Measurements from ENCODE around the gene HOXB3. TPM values are rescaled to one million over a fixed set of nuclear protein-coding genes. Genes with fewer than 3 reads are reported as not detected.

HOXB3 gene
- total RNA-seq, 1 experiment from 2014 or later, result 6.0 TPM

DNA sequence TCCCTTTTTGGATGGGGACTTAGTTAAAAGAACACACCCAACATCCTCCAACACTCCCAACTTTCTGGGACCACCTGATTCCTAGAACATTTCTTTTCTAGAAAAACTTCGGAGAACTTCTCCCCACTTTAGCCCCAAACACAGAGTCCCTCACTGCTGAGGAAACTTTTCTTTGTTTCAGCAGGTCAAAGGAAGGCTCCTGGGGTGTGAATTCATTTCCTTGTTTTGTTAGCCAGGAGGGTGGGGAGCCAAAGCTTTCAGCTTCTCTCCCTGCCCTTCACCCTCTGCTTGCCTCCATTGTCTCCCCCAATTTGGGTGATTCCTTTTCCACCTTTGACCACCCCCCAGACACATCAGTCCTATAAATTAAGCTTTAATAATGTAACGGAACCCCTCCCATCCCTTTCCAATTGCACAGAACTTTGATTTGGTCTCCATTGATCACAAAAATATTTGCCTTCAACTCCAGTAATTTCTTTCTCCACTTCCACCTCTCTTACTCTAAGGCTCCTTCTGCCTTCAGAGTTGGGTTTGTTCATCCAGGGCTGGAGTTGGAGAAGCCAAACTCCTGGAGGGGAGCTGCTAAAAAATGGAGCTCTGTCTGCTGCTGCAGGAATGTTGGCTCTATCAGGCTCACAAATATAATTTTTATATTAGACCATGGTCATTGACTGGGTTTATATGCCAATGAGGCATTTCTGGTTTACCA lies 22.2 kb downstream of the HOXB3 start:
- H2AFZ ChIP-seq (ENCODE audit: low read length), result no peak overlapping the region
- H3K4me1 ChIP-seq (ENCODE audit: insufficient read depth, low read length), result no peaks in the 10 kb centered on the region
- no peaks in the 10 kb centered on the region for H4K20me1 ChIP-seq (ENCODE audit: low read length)
- no peaks in the 10 kb centered on the region for H3F3A ChIP-seq (ENCODE audit: low read length, unreplicated experiment)
- H3K4me2 ChIP-seq (ENCODE audit: low read length), result no peak overlapping the region
- no TSS peak for BruUV-seq (replicated peaks)
- no peaks in the 10 kb centered on the region for H3K36me3 ChIP-seq (ENCODE audit: low read depth, low read length)
- H3K4me3 ChIP-seq (ENCODE audit: low read length), result no peak overlapping the region
- ChIA-PET CTCF (no interaction called here), POLR2A (ENCODE audit: unreplicated experiment) (no interaction called here)
- no peaks in the 10 kb centered on the region for H3K9me2 ChIP-seq (replicated peaks; ENCODE audit: low read length)
- TF ChIP-seq EZH2phosphoT487 (IDR thresholded peaks at IDR 0.05; ENCODE audit: borderline replicate concordance, low read length) (no peak), EZH2 (IDR thresholded peaks at IDR 0.05; ENCODE audit: low read length, unreplicated experiment) (no peak)
- TF ChIP-seq, protein P1, sequence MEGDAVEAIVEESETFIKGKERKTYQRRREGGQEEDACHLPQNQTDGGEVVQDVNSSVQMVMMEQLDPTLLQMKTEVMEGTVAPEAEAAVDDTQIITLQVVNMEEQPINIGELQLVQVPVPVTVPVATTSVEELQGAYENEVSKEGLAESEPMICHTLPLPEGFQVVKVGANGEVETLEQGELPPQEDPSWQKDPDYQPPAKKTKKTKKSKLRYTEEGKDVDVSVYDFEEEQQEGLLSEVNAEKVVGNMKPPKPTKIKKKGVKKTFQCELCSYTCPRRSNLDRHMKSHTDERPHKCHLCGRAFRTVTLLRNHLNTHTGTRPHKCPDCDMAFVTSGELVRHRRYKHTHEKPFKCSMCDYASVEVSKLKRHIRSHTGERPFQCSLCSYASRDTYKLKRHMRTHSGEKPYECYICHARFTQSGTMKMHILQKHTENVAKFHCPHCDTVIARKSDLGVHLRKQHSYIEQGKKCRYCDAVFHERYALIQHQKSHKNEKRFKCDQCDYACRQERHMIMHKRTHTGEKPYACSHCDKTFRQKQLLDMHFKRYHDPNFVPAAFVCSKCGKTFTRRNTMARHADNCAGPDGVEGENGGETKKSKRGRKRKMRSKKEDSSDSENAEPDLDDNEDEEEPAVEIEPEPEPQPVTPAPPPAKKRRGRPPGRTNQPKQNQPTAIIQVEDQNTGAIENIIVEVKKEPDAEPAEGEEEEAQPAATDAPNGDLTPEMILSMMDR (conservative IDR thresholded peaks at IDR 0.05; ENCODE audit: low read depth, low read length), result no peak
- no peak for ATAC-seq
- no peak for DNase-seq
- no peak overlapping the region for H3K27ac ChIP-seq (ENCODE audit: low read length)
- H3K79me2 ChIP-seq (ENCODE audit: low read length), result no peaks in the 10 kb centered on the region
- H3K9ac ChIP-seq (ENCODE audit: low read length), result no peak overlapping the region
- no peaks in the 10 kb centered on the region for H3K27me3 ChIP-seq (ENCODE audit: low read length)
- no peaks in the 10 kb centered on the region for H3K9me3 ChIP-seq (ENCODE audit: low read length)
- intact Hi-C loops (cut with micrococcal nuclease), result no loop called here

GRCh38 chr17:48567209-48567608 lies 22.8 kb downstream of the HOXB3 start:
- no TSS peak for BruUV-seq (replicated peaks)
- Histone ChIP-seq H3K27ac (ENCODE audit: low read length) (no peak overlapping the region), H3K36me3 (ENCODE audit: low read depth, low read length) (no peaks in the 10 kb centered on the region), H3K4me3 (ENCODE audit: low read length) (no peak overlapping the region), H3K9ac (ENCODE audit: low read length) (no peak overlapping the region), H3K9me2 (replicated peaks; ENCODE audit: low read length) (no peaks in the 10 kb centered on the region), H3F3A (ENCODE audit: low read length, unreplicated experiment) (no peaks in the 10 kb centered on the region), H3K27me3 (ENCODE audit: low read length) (no peaks in the 10 kb centered on the region), H3K4me2 (ENCODE audit: low read length) (no peak overlapping the region), H3K79me2 (ENCODE audit: low read length) (no peaks in the 10 kb centered on the region), H3K4me1 (ENCODE audit: insufficient read depth, low read length) (no peaks in the 10 kb centered on the region), H3K9me3 (ENCODE audit: low read length) (no peaks in the 10 kb centered on the region), H2AFZ (ENCODE audit: low read length) (no peak overlapping the region), H4K20me1 (ENCODE audit: low read length) (no peaks in the 10 kb centered on the region)
- DNase-seq, result no peak
- intact Hi-C loops (cut with micrococcal nuclease), result no loop called here
- ChIA-PET CTCF (no interaction called here), POLR2A (ENCODE audit: unreplicated experiment) (interaction anchor here (0.6 kb wide), 1 partner anchor 10 kb away, joined by 4 read pairs; no protein-coding TSS in a partner anchor)
- TF ChIP-seq EZH2 (IDR thresholded peaks at IDR 0.05; ENCODE audit: low read length, unreplicated experiment) (no peak), EZH2phosphoT487 (IDR thresholded peaks at IDR 0.05; ENCODE audit: borderline replicate concordance, low read length) (no peak)
- TF ChIP-seq, protein P1 (conservative IDR thresholded peaks at IDR 0.05; ENCODE audit: low read depth, low read length), result no peak
- no peak for ATAC-seq

GRCh38 chr17:48566717-48567116 lies 23.3 kb downstream of the HOXB3 start:
- Histone ChIP-seq H3K27me3 (ENCODE audit: low read length) (no peaks in the 10 kb centered on the region), H4K20me1 (ENCODE audit: low read length) (no peaks in the 10 kb centered on the region), H3K4me2 (ENCODE audit: low read length) (no peak overlapping the region), H2AFZ (ENCODE audit: low read length) (no peak overlapping the region), H3F3A (ENCODE audit: low read length, unreplicated experiment) (no peaks in the 10 kb centered on the region), H3K9me2 (replicated peaks; ENCODE audit: low read length) (no peaks in the 10 kb centered on the region), H3K27ac (ENCODE audit: low read length) (no peak overlapping the region), H3K9me3 (ENCODE audit: low read length) (no peaks in the 10 kb centered on the region), H3K36me3 (ENCODE audit: low read depth, low read length) (no peaks in the 10 kb centered on the region), H3K4me1 (ENCODE audit: insufficient read depth, low read length) (no peaks in the 10 kb centered on the region), H3K9ac (ENCODE audit: low read length) (no peak overlapping the region), H3K4me3 (ENCODE audit: low read length) (no peak overlapping the region), H3K79me2 (ENCODE audit: low read length) (no peaks in the 10 kb centered on the region)
- ChIA-PET CTCF (interaction anchor here (0.6 kb wide), 1 partner anchor 11 kb away, joined by 3 read pairs; no protein-coding TSS in a partner anchor), POLR2A (ENCODE audit: unreplicated experiment) (interaction anchor here (0.6 kb wide), 1 partner anchor 9 kb away, joined by 4 read pairs; no protein-coding TSS in a partner anchor)
- DNase-seq (no peak), ATAC-seq (no peak)
- intact Hi-C loops (cut with micrococcal nuclease), result no loop called here
- no peak for TF ChIP-seq EZH2 (IDR thresholded peaks at IDR 0.05; ENCODE audit: low read length, unreplicated experiment)
- TF ChIP-seq, protein P1 (conservative IDR thresholded peaks at IDR 0.05; ENCODE audit: low read depth, low read length), result no peak
- no peak for TF ChIP-seq EZH2phosphoT487 (IDR thresholded peaks at IDR 0.05; ENCODE audit: borderline replicate concordance, low read length)
- no TSS peak for BruUV-seq (replicated peaks)
